CD4-positive, CD25-positive, alpha-beta regulatory T cell (primary cell): Measurements from ENCODE around the gene PDE4B. TPM values are rescaled to one million over a fixed set of nuclear protein-coding genes. Genes with fewer than 3 reads are reported as not detected.

ENCODE experiments used
- ATAC-seq, 2 donors: fragments of 150-1000 bp; cut with Tn5 transposase; one replicate each; pipeline ENCODE4 v1.10.0; 2021; ENCODE audit warnings: low read depth in 2 of 2, moderate number of reproducible peaks in 2 of 2, moderate library complexity in 1 of 2
- DNase-seq, 3 donors: peaks; one replicate each; pipeline versions ENCODE4 v3.0.0 to v3.0.0-alpha.2; 2012 to 2022; ENCODE audit warnings: mixed read lengths in 1 of 3
- H3K27ac ChIP-seq: one replicate; pipeline ENCODE4 v1.7.0; 2013; ENCODE audit warnings: mild to moderate bottlenecking, low read length; ENCODE audit not compliant: insufficient read depth, poor library complexity, severe bottlenecking
- H3K27me3 ChIP-seq: one replicate; pipeline ENCODE4 v1.7.0; 2013; ENCODE audit warnings: low read length; ENCODE audit not compliant: control insufficient read depth, insufficient read depth
- H3K36me3 ChIP-seq: one replicate; pipeline ENCODE4 v1.7.0; 2013; ENCODE audit warnings: mild to moderate bottlenecking, low read length, moderate library complexity; ENCODE audit not compliant: control insufficient read depth, insufficient read depth
- H3K4me1 ChIP-seq: 2 replicates; pipeline ENCODE4 v1.7.0; 2013; ENCODE audit warnings: mild to moderate bottlenecking, low read length; ENCODE audit not compliant: insufficient read depth, control insufficient read depth, poor library complexity, severe bottlenecking
- H3K4me3 ChIP-seq: one replicate; pipeline ENCODE4 v1.7.0; 2013; ENCODE audit warnings: low read depth, mild to moderate bottlenecking, low read length, moderate library complexity
- H3K9me3 ChIP-seq, 2 experiments: 1 replicate in 1 of 2; 2 replicates in 1 of 2; pipeline ENCODE4 v1.7.0; 2013; ENCODE audit warnings: low read length in 2 of 2, mild to moderate bottlenecking in 1 of 2, moderate library complexity in 1 of 2; ENCODE audit not compliant: control insufficient read depth in 2 of 2
- H3K27ac Mint-ChIP-seq, 3 donors: one replicate each; pipeline ENCODE4 v1.8.0; 2020 to 2022; ENCODE audit warnings: mild to moderate bottlenecking in 3 of 3, mixed read lengths in 3 of 3, moderate library complexity in 2 of 3
- H3K27me3 Mint-ChIP-seq: one replicate; pipeline ENCODE4 v1.8.0; 2022; ENCODE audit warnings: mild to moderate bottlenecking, mixed read lengths
- H3K36me3 Mint-ChIP-seq: one replicate; pipeline ENCODE4 v1.8.0; 2020; ENCODE audit warnings: mixed read lengths
- H3K4me1 Mint-ChIP-seq, 4 donors: one replicate each; pipeline ENCODE4 v1.8.0; 2020 to 2022; ENCODE audit warnings: mixed read lengths in 4 of 4, mild to moderate bottlenecking in 1 of 4
- H3K4me3 Mint-ChIP-seq, 4 donors: one replicate each; pipeline ENCODE4 v1.8.0; 2020 to 2022; ENCODE audit warnings: mild to moderate bottlenecking in 4 of 4, mixed read lengths in 4 of 4, moderate library complexity in 3 of 4
- H3K9me3 Mint-ChIP-seq, 7 donors: one replicate each; pipeline ENCODE4 v1.8.0; 2020 to 2022; ENCODE audit warnings: mixed read lengths in 7 of 7, mild to moderate bottlenecking in 3 of 7, moderate library complexity in 2 of 7
- polyA plus RNA-seq, 4 donors: library from polyadenylated mRNA; unstranded; fragments of 300-500 nt; fragmentation: Illumina TruSeq; gene quantifications; one replicate each; pipeline ENCODE4 v1.2.3, GENCODE V29; 2021
- total RNA-seq: library from RNA; stranded (reverse); gene quantifications from one replicate; pipeline ENCODE4 v1.2.3, GENCODE V29; 2022

PDE4B gene
- total and polyA plus RNA-seq, 5 donors from 2014 or later: 63.9 to 200 (median 75.4) TPM

GRCh38 chr1:65940126-65940525 is 147.4 kb downstream of the PDE4B start:
- Mint-ChIP-seq H3K9me3 (no peaks in the 10 kb centered on the region), H3K27me3 (peaks cover 6% of the 10 kb centered on the region), H3K36me3 (no peaks in the 10 kb centered on the region), H3K4me3 (no peak overlapping the region), H3K4me1 (no peaks in the 10 kb centered on the region), H3K27ac (no peak overlapping the region)
- DNase-seq (no peak), ATAC-seq (no peak)
- Histone ChIP-seq H3K4me1 (no peaks in the 10 kb centered on the region), H3K27me3 (peaks cover under 1% of the 10 kb centered on the region), H3K9me3 (no peaks in the 10 kb centered on the region), H3K36me3 (no peaks in the 10 kb centered on the region), H3K4me3 (no peak overlapping the region), H3K27ac (no peak overlapping the region)

- Mint-ChIP-seq H3K4me1 (no peaks in the 10 kb centered on the region), H3K36me3 (no peaks in the 10 kb centered on the region), H3K9me3 (peaks cover 0 to 2% (median 0%) of the 10 kb centered on the region in 7 donors), H3K4me3 (no peak overlapping the region), H3K27me3 (peaks cover 6% of the 10 kb centered on the region), H3K27ac (no peak overlapping the region)
- Histone ChIP-seq H3K4me3 (no peak overlapping the region), H3K4me1 (no peaks in the 10 kb centered on the region), H3K36me3 (no peaks in the 10 kb centered on the region), H3K27ac (no peak overlapping the region), H3K27me3 (peaks cover 5% of the 10 kb centered on the region), H3K9me3 (no peaks in the 10 kb centered on the region)
- no peak for ATAC-seq
- no peak for DNase-seq
Measured at GRCh38 chr1:65942476-65942875, 149.8 kb downstream of the PDE4B start.

- Mint-ChIP-seq H3K27me3 (peaks cover 6% of the 10 kb centered on the region), H3K4me3 (no peak overlapping the region), H3K4me1 (no peaks in the 10 kb centered on the region), H3K36me3 (no peaks in the 10 kb centered on the region), H3K27ac (no peak overlapping the region), H3K9me3 (peaks cover 0 to 6% (median 0%) of the 10 kb centered on the region in 7 donors)
- DNase-seq (no peak), ATAC-seq (no peak)
- H3K36me3 ChIP-seq: no peaks in the 10 kb centered on the region
- no peak overlapping the region for H3K27ac ChIP-seq
- H3K9me3 ChIP-seq: no peaks in the 10 kb centered on the region
- H3K27me3 ChIP-seq: peaks cover 5% of the 10 kb centered on the region
- no peaks in the 10 kb centered on the region for H3K4me1 ChIP-seq
- no peak overlapping the region for H3K4me3 ChIP-seq
Measured at GRCh38 chr1:65946376-65946775, 153.7 kb downstream of the PDE4B start.

GRCh38 chr1:65946960-65947359 is 154.3 kb downstream of the PDE4B start:
- DNase-seq (no peak), ATAC-seq (no peak)
- H3K27ac Mint-ChIP-seq: no peak overlapping the region
- no peaks in the 10 kb centered on the region for H3K4me1 ChIP-seq
- no peak overlapping the region for H3K4me3 Mint-ChIP-seq
- no peaks in the 10 kb centered on the region for H3K36me3 Mint-ChIP-seq
- H3K27me3 Mint-ChIP-seq: peaks cover 1% of the 10 kb centered on the region
- H3K27me3 ChIP-seq: peaks cover 5% of the 10 kb centered on the region
- H3K4me3 ChIP-seq: no peak overlapping the region
- H3K4me1 Mint-ChIP-seq: no peaks in the 10 kb centered on the region
- H3K9me3 ChIP-seq: no peaks in the 10 kb centered on the region
- peaks cover 0 to 6% (median 0%) of the 10 kb centered on the region in 7 donors for H3K9me3 Mint-ChIP-seq
- no peak overlapping the region for H3K27ac ChIP-seq
- H3K36me3 ChIP-seq: no peaks in the 10 kb centered on the region

- Histone ChIP-seq H3K36me3 (no peaks in the 10 kb centered on the region), H3K27ac (no peak overlapping the region), H3K9me3 (no peaks in the 10 kb centered on the region), H3K4me3 (no peak overlapping the region), H3K27me3 (peaks cover 5% of the 10 kb centered on the region), H3K4me1 (no peaks in the 10 kb centered on the region)
- Mint-ChIP-seq H3K36me3 (no peaks in the 10 kb centered on the region), H3K27me3 (no peaks in the 10 kb centered on the region), H3K4me3 (no peak overlapping the region), H3K4me1 (no peaks in the 10 kb centered on the region), H3K9me3 (peaks cover 0 to 6% (median 0%) of the 10 kb centered on the region in 7 donors), H3K27ac (no peak overlapping the region)
- ATAC-seq: no peak
- DNase-seq: no peak
Measured at GRCh38 chr1:65948609-65949229, 156.0 kb downstream of the PDE4B start.

GRCh38 chr1:65949230-65949626 is 156.5 kb downstream of the PDE4B start:
- H3K36me3 ChIP-seq: no peaks in the 10 kb centered on the region
- H3K27ac Mint-ChIP-seq: no peak overlapping the region
- H3K9me3 ChIP-seq: no peaks in the 10 kb centered on the region
- no peaks in the 10 kb centered on the region for H3K4me1 Mint-ChIP-seq
- no peak overlapping the region for H3K27ac ChIP-seq
- no peaks in the 10 kb centered on the region for H3K36me3 Mint-ChIP-seq
- H3K9me3 Mint-ChIP-seq: peaks cover 0 to 6% (median 0%) of the 10 kb centered on the region in 7 donors
- no peaks in the 10 kb centered on the region for H3K4me1 ChIP-seq
- H3K27me3 ChIP-seq: peaks cover 5% of the 10 kb centered on the region
- H3K4me3 Mint-ChIP-seq: no peak overlapping the region
- H3K4me3 ChIP-seq: no peak overlapping the region
- DNase-seq: no peak
- ATAC-seq: no peak
- H3K27me3 Mint-ChIP-seq: no peaks in the 10 kb centered on the region

GRCh38 chr1:65949933-65950332 is 157.2 kb downstream of the PDE4B start:
- Histone ChIP-seq H3K9me3 (no peaks in the 10 kb centered on the region), H3K27me3 (peaks cover 5% of the 10 kb centered on the region), H3K36me3 (no peaks in the 10 kb centered on the region), H3K27ac (no peak overlapping the region), H3K4me1 (no peaks in the 10 kb centered on the region), H3K4me3 (no peak overlapping the region)
- H3K36me3 Mint-ChIP-seq: no peaks in the 10 kb centered on the region
- no peaks in the 10 kb centered on the region for H3K4me1 Mint-ChIP-seq
- H3K27me3 Mint-ChIP-seq: no peaks in the 10 kb centered on the region
- ATAC-seq (no peak), DNase-seq (no peak)
- H3K9me3 Mint-ChIP-seq: peaks cover 0 to 6% (median 0%) of the 10 kb centered on the region in 7 donors
- H3K4me3 Mint-ChIP-seq: no peak overlapping the region
- H3K27ac Mint-ChIP-seq: no peak overlapping the region

GRCh38 chr1:65952696-65953095 is 160.0 kb downstream of the PDE4B start:
- no peaks in the 10 kb centered on the region for H3K4me1 ChIP-seq
- no peak overlapping the region for H3K27ac ChIP-seq
- H3K4me3 ChIP-seq: no peak overlapping the region
- H3K9me3 Mint-ChIP-seq: peaks cover 0 to 3% (median 0%) of the 10 kb centered on the region in 7 donors
- ATAC-seq: no peak
- H3K36me3 Mint-ChIP-seq: no peaks in the 10 kb centered on the region
- no peak for DNase-seq
- no peak overlapping the region for H3K4me3 Mint-ChIP-seq
- H3K27me3 Mint-ChIP-seq: no peaks in the 10 kb centered on the region
- H3K36me3 ChIP-seq: no peaks in the 10 kb centered on the region
- no peaks in the 10 kb centered on the region for H3K4me1 Mint-ChIP-seq
- H3K9me3 ChIP-seq: no peaks in the 10 kb centered on the region
- no peak overlapping the region for H3K27ac Mint-ChIP-seq
- H3K27me3 ChIP-seq: no peaks in the 10 kb centered on the region
